NCI-H2107 (cell line): ENCODE data around the gene ACTR3C.
A peak's percentile ranks its signal among the peaks of the same experiment; 100 is the strongest.

Experiments used
- DNase-seq: peaks from one replicate; lab custom pipeline; 2025; lab: John Stamatoyannopoulos, UW

The ACTR3C gene

GRCh38 chr7:150359622-150360362 lies 36.4 kb upstream of the ACTR3C start:
- no peak for DNase-seq

DNA sequence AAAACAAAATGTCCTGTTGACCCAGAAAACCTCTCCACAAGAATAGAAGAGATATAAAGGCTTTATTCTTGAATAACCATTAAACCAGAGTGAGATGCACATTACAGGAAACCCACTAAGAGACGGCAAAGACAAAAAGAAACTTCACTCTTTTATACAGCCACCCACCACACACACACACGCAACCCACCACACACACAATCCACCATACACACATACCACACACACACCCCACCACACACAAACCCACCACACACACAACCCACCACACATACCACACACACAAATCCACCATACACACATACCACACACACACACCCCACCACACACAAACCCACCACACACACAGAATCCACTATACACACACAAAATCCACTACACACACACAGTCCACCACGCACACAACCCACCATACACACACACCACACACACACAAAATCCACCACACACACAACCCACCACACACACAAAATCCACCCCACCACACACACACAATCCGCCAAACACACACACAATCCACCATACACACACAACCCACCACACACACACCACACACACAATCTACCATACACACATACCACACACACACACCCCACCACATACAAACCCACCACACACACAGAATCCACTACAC lies 35.8 kb upstream of the ACTR3C start:
- DNase-seq, result no peak

GRCh38 chr7:150358433-150358832 lies 35.1 kb upstream of the ACTR3C start:
- no peak for DNase-seq

GRCh38 chr7:150357771-150358427 lies 34.6 kb upstream of the ACTR3C start:
- DNase-seq, result no peak

DNA sequence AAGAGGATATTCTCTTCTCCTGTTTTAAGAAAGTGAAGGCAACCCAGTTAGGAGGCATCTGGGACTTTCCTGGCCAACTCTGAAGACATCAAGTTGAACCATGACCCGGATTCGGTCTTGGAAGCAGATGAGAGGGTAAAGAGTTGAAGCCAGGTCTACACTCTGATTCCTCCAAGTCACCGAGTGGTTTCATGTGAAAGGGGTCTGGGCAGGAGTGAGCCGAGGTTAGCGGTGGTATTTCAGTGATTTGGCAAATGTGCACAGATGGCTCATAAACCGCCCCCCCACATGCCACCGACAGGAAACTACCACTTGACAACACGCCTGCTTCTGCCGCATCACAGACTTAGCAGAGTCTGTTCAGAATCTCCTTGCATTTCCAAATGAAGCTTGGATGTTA lies 33.9 kb upstream of the ACTR3C start:
- no peak for DNase-seq

- DNase-seq, result peak; percentile 37
Measured at GRCh38 chr7:150356265-150356897, 33.0 kb upstream of the ACTR3C start.

- no peak for DNase-seq
Measured at GRCh38 chr7:150355666-150356059, 32.3 kb upstream of the ACTR3C start.

- no peak for DNase-seq
Measured at GRCh38 chr7:150351587-150352194, 28.3 kb upstream of the ACTR3C start.

DNA sequence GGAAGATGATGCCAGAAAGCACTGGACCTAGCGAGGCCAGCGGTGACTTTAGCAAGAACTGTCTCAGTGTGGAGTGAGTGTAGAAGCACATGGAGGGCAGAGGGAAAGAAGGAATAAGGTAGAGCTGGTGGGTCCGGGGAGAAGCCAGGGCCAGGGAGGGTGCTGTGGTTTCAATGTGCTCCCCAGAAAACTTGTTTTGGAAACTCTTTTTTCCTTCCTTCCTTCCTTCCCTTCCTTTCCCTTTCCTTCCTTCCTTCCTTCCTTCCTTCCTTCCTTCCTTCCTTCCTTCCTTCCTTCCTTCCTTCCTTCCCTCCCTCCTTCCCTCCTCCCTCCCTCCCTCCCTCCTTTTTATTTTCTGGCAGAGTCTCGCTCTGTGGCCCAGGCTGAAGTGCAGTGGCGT lies 23.6 kb upstream of the ACTR3C start:
- DNase-seq, result no peak

DNA sequence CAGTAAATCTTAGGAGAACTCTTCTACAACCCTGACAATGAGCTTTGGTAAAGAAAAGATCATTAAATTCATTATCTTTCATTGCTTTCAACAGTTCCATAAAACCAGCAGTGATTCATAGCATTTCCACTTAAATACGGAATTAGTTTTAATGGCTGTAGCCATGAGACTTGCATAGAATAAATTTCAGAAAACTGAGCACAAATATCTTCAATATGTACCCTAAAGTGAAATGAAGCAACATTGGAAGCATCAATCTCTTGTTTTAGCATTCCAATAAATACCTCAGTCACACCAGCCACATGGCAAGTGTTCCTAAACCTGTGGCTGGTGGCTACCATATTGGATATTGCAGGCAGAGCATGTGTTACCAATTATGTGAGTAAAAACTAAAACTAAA lies 21.7 kb upstream of the ACTR3C start:
- no peak for DNase-seq

- no peak for DNase-seq
Measured at GRCh38 chr7:150344299-150344698, 21.0 kb upstream of the ACTR3C start.

- DNase-seq, result no peak
Measured at GRCh38 chr7:150343225-150343624, 19.9 kb upstream of the ACTR3C start.

GRCh38 chr7:150342121-150342408 lies 18.7 kb upstream of the ACTR3C start:
- DNase-seq, result no peak

GRCh38 chr7:150341263-150342120 lies 18.1 kb upstream of the ACTR3C start, which contains the start of gene RARRES2:
Gene RARRES2, minus strand, starts transcription at chr7:150341629. Its CDS starts 1,020 bp downstream, at chr7:150340609.
- DNase-seq, result no peak

- DNase-seq, result no peak
Measured at GRCh38 chr7:150340875-150341262, 17.5 kb upstream of the ACTR3C start.

GRCh38 chr7:150340024-150340749 lies 16.8 kb upstream of the ACTR3C start:
- DNase-seq, result no peak

DNA sequence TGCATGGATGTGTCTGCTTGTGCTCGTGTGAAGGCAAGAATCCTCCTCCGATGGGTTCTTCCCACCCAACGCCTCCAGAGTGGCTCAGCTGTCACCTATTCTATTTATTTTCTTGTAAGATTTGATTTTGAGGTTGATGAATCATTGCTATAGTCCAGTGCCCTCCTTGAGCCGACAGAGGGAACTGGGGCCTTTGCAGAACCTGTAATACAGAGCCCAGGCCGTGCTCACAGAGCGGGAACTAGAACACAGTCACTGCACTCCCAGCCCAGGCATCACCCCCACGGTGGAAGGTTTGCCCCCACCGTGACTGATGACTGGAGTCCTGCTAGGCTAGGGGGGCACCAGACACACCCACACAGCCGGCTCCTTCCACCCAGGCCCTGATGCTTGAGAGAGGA lies 16.1 kb upstream of the ACTR3C start:
- no peak for DNase-seq

GRCh38 chr7:150338166-150338829 lies 15.0 kb upstream of the ACTR3C start:
- DNase-seq, result no peak

DNA sequence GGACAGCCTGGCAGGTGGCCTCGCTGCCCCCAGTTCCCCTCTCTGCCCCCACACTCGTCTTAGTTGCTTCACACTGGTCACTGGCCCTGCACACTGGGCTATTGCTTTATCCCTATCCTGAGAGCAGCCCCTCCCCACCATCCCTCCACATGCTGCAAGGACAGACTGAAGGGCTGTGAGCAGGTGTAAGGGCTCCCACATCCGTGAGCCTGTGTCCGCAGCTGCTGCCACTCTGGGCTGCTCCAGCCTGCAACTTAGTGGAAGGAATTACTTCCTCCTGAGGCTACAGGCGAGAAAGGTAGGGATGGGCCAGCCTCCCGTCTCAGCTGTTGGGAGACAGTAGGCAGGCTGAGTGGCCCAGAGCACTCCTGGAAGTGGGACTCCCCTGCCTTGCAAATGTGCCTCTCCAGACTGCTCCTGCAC lies 14.3 kb upstream of the ACTR3C start:
- no peak for DNase-seq

DNA sequence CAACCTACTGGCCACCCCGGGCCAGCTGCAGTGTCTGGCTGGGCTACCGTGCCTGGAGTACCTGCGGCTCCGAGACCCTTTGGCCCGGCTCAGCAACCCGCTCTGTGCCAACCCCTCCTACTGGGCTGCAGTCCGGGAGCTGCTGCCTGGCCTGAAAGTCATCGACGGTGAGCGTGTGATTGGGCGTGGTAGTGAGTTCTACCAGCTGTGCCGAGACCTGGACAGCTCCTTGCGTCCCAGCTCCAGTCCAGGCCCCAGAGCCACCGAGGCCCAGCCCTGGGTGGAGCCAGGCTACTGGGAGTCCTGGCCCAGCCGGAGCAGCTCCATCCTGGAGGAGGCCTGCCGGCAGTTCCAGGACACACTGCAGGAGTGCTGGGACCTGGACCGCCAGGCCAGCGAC lies 13.8 kb upstream of the ACTR3C start:
- DNase-seq, result no peak
